ENCODE data around the gene ARVCF. TPM values are rescaled to one million over a fixed set of nuclear protein-coding genes. Genes with fewer than 3 reads are reported as not detected.

The ARVCF gene
- total and polyA plus RNA-seq, 9 of the 15 experiments (the other 6 are each of a cell fraction or from before 2014, with no cell fraction given), result 0.03 to 97.4 (median 15.6) TPM

- Histone ChIP-seq H3K27me3 (ENCODE audit: control insufficient read depth in 2 of 2, insufficient read depth in 2 of 2, low read length in 2 of 2) (no peaks in the 10 kb centered on the region), H3K27ac (ENCODE audit: extremely low read depth, low read depth, low read length) (peak overlapping the region; percentile 1; the same call in 1 of the 3 replicates), H3K4me2 (ENCODE audit: insufficient read depth, low read length) (no peak overlapping the region), H2AFZ (ENCODE audit: low read depth, low read length) (no peak overlapping the region), H3K4me1 (replicated peaks in 1 of 2; ENCODE audit: control insufficient read depth in 2 of 2, insufficient read depth in 2 of 2, low read length in 2 of 2) (peaks cover 13 to 42% of the 10 kb centered on the region in 2 experiments; a peak in 4 of 5 replicates), H3K9me1 (ENCODE audit: control insufficient read depth, insufficient read depth, low read length) (no peaks in the 10 kb centered on the region), H3K79me2 (ENCODE audit: control insufficient read depth, insufficient read depth, low read length) (0 out of 3 replicates have a peak, but pooled peaks cover 2% of the 10 kb centered on the region), H4K20me1 (replicated peaks; ENCODE audit: control insufficient read depth, insufficient read depth, low read length) (peaks cover 12% of the 10 kb centered on the region; the same call in 1 of the 2 replicates), H3K4me3 (no peak overlapping the region), H3K9me3 (replicated peaks; ENCODE audit: control insufficient read depth, insufficient read depth, low read depth, low read length) (peaks cover 19% of the 10 kb centered on the region), H3K36me3 (ENCODE audit: control insufficient read depth, insufficient read depth, low read length) (peaks cover 8% of the 10 kb centered on the region; the same call in 1 of the 3 replicates), H3K9ac (ENCODE audit: insufficient read depth in 1 of 2, low read depth in 2 of 2, low read length in 2 of 2) (peak overlapping the region in 1 of 2 experiments; percentile 33; a peak in 2 of 4 replicates)
- FAIRE-seq (no peak), ATAC-seq (peak; percentile 38), DNase-seq (ENCODE audit: extremely low read depth in 1 of 4, low spot score in 3 of 4) (no peak)
- POLR2A ChIA-PET, result interaction anchor here (0.6 to 3.0 kb wide), 8 partner anchors 9 to 1910 kb away, joined by 3 to 15 read pairs (median 6); partner anchors contain the start of gene TANGO2
- WGBS (ENCODE audit: insufficient coverage, low coverage, missing lambda C conversion rate), result 64% methylated on average over 9 of the region's 9 CpGs
- CTCF ChIA-PET (ENCODE audit: low intra/inter-chr PET ratio), result no interaction called here
- intact Hi-C loops (cut with micrococcal nuclease) (loop anchor here (2.0 kb wide), 2 partner anchors 21 to 27 kb away; no protein-coding TSS in a partner anchor), in situ Hi-C loops (cut with MboI) (no loop called here)
- BruUV-seq (replicated peaks), result no TSS peak
- TF ChIP-seq, protein P1, sequence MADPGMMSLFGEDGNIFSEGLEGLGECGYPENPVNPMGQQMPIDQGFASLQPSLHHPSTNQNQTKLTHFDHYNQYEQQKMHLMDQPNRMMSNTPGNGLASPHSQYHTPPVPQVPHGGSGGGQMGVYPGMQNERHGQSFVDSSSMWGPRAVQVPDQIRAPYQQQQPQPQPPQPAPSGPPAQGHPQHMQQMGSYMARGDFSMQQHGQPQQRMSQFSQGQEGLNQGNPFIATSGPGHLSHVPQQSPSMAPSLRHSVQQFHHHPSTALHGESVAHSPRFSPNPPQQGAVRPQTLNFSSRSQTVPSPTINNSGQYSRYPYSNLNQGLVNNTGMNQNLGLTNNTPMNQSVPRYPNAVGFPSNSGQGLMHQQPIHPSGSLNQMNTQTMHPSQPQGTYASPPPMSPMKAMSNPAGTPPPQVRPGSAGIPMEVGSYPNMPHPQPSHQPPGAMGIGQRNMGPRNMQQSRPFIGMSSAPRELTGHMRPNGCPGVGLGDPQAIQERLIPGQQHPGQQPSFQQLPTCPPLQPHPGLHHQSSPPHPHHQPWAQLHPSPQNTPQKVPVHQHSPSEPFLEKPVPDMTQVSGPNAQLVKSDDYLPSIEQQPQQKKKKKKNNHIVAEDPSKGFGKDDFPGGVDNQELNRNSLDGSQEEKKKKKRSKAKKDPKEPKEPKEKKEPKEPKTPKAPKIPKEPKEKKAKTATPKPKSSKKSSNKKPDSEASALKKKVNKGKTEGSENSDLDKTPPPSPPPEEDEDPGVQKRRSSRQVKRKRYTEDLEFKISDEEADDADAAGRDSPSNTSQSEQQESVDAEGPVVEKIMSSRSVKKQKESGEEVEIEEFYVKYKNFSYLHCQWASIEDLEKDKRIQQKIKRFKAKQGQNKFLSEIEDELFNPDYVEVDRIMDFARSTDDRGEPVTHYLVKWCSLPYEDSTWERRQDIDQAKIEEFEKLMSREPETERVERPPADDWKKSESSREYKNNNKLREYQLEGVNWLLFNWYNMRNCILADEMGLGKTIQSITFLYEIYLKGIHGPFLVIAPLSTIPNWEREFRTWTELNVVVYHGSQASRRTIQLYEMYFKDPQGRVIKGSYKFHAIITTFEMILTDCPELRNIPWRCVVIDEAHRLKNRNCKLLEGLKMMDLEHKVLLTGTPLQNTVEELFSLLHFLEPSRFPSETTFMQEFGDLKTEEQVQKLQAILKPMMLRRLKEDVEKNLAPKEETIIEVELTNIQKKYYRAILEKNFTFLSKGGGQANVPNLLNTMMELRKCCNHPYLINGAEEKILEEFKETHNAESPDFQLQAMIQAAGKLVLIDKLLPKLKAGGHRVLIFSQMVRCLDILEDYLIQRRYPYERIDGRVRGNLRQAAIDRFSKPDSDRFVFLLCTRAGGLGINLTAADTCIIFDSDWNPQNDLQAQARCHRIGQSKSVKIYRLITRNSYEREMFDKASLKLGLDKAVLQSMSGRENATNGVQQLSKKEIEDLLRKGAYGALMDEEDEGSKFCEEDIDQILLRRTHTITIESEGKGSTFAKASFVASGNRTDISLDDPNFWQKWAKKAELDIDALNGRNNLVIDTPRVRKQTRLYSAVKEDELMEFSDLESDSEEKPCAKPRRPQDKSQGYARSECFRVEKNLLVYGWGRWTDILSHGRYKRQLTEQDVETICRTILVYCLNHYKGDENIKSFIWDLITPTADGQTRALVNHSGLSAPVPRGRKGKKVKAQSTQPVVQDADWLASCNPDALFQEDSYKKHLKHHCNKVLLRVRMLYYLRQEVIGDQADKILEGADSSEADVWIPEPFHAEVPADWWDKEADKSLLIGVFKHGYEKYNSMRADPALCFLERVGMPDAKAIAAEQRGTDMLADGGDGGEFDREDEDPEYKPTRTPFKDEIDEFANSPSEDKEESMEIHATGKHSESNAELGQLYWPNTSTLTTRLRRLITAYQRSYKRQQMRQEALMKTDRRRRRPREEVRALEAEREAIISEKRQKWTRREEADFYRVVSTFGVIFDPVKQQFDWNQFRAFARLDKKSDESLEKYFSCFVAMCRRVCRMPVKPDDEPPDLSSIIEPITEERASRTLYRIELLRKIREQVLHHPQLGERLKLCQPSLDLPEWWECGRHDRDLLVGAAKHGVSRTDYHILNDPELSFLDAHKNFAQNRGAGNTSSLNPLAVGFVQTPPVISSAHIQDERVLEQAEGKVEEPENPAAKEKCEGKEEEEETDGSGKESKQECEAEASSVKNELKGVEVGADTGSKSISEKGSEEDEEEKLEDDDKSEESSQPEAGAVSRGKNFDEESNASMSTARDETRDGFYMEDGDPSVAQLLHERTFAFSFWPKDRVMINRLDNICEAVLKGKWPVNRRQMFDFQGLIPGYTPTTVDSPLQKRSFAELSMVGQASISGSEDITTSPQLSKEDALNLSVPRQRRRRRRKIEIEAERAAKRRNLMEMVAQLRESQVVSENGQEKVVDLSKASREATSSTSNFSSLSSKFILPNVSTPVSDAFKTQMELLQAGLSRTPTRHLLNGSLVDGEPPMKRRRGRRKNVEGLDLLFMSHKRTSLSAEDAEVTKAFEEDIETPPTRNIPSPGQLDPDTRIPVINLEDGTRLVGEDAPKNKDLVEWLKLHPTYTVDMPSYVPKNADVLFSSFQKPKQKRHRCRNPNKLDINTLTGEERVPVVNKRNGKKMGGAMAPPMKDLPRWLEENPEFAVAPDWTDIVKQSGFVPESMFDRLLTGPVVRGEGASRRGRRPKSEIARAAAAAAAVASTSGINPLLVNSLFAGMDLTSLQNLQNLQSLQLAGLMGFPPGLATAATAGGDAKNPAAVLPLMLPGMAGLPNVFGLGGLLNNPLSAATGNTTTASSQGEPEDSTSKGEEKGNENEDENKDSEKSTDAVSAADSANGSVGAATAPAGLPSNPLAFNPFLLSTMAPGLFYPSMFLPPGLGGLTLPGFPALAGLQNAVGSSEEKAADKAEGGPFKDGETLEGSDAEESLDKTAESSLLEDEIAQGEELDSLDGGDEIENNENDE (IDR thresholded peaks at IDR 0.05; ENCODE audit: low read depth, low read length), result peak; percentile 42
- TF ChIP-seq CCAR2 (IDR thresholded peaks at IDR 0.05; ENCODE audit: low read depth, low read length) (no peak), NFIX (CRISPR knock-in tag; IDR thresholded peaks at IDR 0.05; ENCODE audit: low read depth) (no peak), SP2 (IDR thresholded peaks at IDR 0.05; ENCODE audit: extremely low read depth, low read depth, low read length, poor library complexity, severe bottlenecking) (peak; percentile 10), ETS2 (tag; IDR thresholded peaks at IDR 0.05; ENCODE audit: borderline replicate concordance, poor library complexity, severe bottlenecking) (peak; percentile 14), WHSC1 (IDR thresholded peaks at IDR 0.05; ENCODE audit: low read length) (peak; percentile 16), EP300 (IDR thresholded peaks at IDR 0.05; ENCODE audit: low read length) (no peak)
Measured at GRCh38 chr22:20002128-20002527, 14.5 kb downstream of the ARVCF start.

Data from K562 (cell line).